HEK293 (cell line): ENCODE data around the gene BRAT1.

Experiments
- CTCF ChIP-seq: fragments of 450-650 bp; formaldehyde crosslinking; IDR thresholded peaks from 2 replicates; pipeline ENCODE4 v1.5.1; 2016; ENCODE audit warnings: missing biosample characterization, missing genetic modification characterization
- REST ChIP-seq: fragments of 450-650 bp; formaldehyde crosslinking; IDR thresholded peaks from 2 replicates; pipeline ENCODE4 v1.5.1; 2016; ENCODE audit warnings: missing biosample characterization, missing genetic modification characterization
- ZBTB11 ChIP-seq: fragments of 450-650 bp; formaldehyde crosslinking; conservative IDR thresholded peaks from 2 replicates; pipeline ENCODE4 v1.5.1; 2016; ENCODE audit warnings: low read depth, missing biosample characterization, missing genetic modification characterization
- ZEB2 ChIP-seq: fragments of 450-650 bp; formaldehyde crosslinking; IDR thresholded peaks from 2 replicates; pipeline ENCODE4 v1.5.1; 2016; ENCODE audit warnings: missing biosample characterization, missing genetic modification characterization
- ZNF626 ChIP-seq: fragments of 450-650 bp; sonication (Bioruptor Pico); formaldehyde crosslinking; IDR thresholded peaks from 2 replicates; pipeline ENCODE4 v1.5.1; 2018; ENCODE audit warnings: missing biosample characterization, missing genetic modification characterization, inconsistent platforms
- ZNF639 ChIP-seq: fragments of 450-650 bp; formaldehyde crosslinking; IDR thresholded peaks from 2 replicates; pipeline ENCODE4 v1.5.1; 2016; ENCODE audit warnings: missing biosample characterization, missing genetic modification characterization
- ZNF785 ChIP-seq: fragments of 450-650 bp; formaldehyde crosslinking; IDR thresholded peaks from 2 replicates; pipeline ENCODE4 v1.5.1; 2016; ENCODE audit warnings: missing biosample characterization, missing genetic modification characterization
- TF ChIP-seq, protein P1 (sequence below): fragments of 450-650 bp; formaldehyde crosslinking; IDR thresholded peaks from 2 replicates; pipeline ENCODE4 v1.5.1; 2016; ENCODE audit warnings: missing biosample characterization, missing genetic modification characterization, low read depth

- TF ChIP-seq ZNF785 (tag by site-specific recombination) (no peak), CTCF (tag by site-specific recombination) (no peak), ZNF639 (no peak), REST (no peak), ZNF626 (no peak), ZBTB11 (tag by site-specific recombination) (no peak), ZEB2 (tag by site-specific recombination) (no peak)
- TF ChIP-seq, protein P1, sequence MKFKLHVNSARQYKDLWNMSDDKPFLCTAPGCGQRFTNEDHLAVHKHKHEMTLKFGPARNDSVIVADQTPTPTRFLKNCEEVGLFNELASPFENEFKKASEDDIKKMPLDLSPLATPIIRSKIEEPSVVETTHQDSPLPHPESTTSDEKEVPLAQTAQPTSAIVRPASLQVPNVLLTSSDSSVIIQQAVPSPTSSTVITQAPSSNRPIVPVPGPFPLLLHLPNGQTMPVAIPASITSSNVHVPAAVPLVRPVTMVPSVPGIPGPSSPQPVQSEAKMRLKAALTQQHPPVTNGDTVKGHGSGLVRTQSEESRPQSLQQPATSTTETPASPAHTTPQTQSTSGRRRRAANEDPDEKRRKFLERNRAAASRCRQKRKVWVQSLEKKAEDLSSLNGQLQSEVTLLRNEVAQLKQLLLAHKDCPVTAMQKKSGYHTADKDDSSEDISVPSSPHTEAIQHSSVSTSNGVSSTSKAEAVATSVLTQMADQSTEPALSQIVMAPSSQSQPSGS (tag by site-specific recombination) = no peak
Measured at GRCh38 chr7:2597273-2597640, 41.9 kb upstream of the BRAT1 start.
